GM19328 (cell line): Measurements from ENCODE around the gene IFTAP.

Experiments
- ATAC-seq: cut with Tn5 transposase; IDR thresholded peaks from one replicate; pipeline ENCODE4 v1.9.1; 2021; ENCODE audit warnings: mild to moderate bottlenecking, moderate library complexity; ENCODE audit not compliant: unreplicated experiment

Gene IFTAP

DNA sequence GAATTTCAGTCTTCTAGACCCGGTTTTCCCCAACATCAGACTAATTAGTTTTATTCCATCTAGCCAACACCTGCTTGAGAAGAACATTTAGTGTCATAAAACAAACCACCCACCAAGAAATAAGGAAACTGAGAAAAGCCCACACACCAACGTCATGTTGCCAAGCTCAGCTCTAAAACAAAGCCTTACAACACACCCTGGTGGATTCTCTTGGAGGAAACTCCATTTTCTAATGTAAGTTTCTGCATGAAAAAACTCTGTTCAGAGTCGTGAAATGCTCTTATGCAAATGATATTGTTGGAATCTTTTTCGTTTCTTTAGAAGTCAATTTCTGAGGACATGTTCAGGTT is 108.7 kb downstream of the IFTAP start:
- peak; percentile 61 for ATAC-seq
